Natural killer cell (primary cell): Measurements from ENCODE around the gene TRIM60. TPM values are rescaled to one million over a fixed set of nuclear protein-coding genes. Genes with fewer than 3 reads are reported as not detected.

ENCODE experiments used
- ATAC-seq, 3 donors: fragments of 150-1000 bp in 2 of 3; fragments of 200-7000 bp in 1 of 3; cut with Tn5 transposase; 1 replicate in 1 of 3; 2 replicates in 2 of 3; pipeline ENCODE4 v1.10.0; 2021; ENCODE audit warnings: mild to moderate bottlenecking in 2 of 3, moderate library complexity in 2 of 3
- DNase-seq, 2 donors: peaks; one replicate each; pipeline versions ENCODE4 v3.0.0 to v3.0.0-alpha.2; 2013 to 2021; ENCODE audit warnings: mixed read lengths in 1 of 2
- H3K27ac ChIP-seq: one replicate; pipeline ENCODE4 v1.5.1; 2013; ENCODE audit warnings: mild to moderate bottlenecking, low read length
- H3K27me3 ChIP-seq: one replicate; pipeline ENCODE4 v1.6.1; 2013; ENCODE audit warnings: low read length; ENCODE audit not compliant: control insufficient read depth, insufficient read depth
- H3K36me3 ChIP-seq: one replicate; pipeline ENCODE4 v1.6.1; 2013; ENCODE audit warnings: low read length; ENCODE audit not compliant: control insufficient read depth, insufficient read depth
- H3K4me1 ChIP-seq: one replicate; pipeline ENCODE4 v1.6.1; 2013; ENCODE audit warnings: low read length; ENCODE audit not compliant: control insufficient read depth, insufficient read depth
- H3K4me3 ChIP-seq: one replicate; pipeline ENCODE4 v1.5.1; 2013; ENCODE audit warnings: low read length
- H3K9me3 ChIP-seq: one replicate; pipeline ENCODE4 v1.6.1; 2013; ENCODE audit warnings: low read length; ENCODE audit not compliant: control insufficient read depth, insufficient read depth
- H3K27ac Mint-ChIP-seq, 2 donors: one replicate each; pipeline ENCODE4 v1.8.0; 2022; ENCODE audit warnings: mild to moderate bottlenecking in 2 of 2, mixed read lengths in 2 of 2, moderate library complexity in 1 of 2
- H3K27me3 Mint-ChIP-seq, 2 donors: one replicate each; pipeline ENCODE4 v1.8.0; 2022; ENCODE audit warnings: low read depth in 2 of 2, mixed read lengths in 2 of 2
- H3K36me3 Mint-ChIP-seq: one replicate; pipeline ENCODE4 v1.8.0; 2022; ENCODE audit warnings: mixed read lengths
- H3K4me1 Mint-ChIP-seq, 2 donors: one replicate each; pipeline ENCODE4 v1.8.0; 2022; ENCODE audit warnings: mixed read lengths in 2 of 2
- H3K4me3 Mint-ChIP-seq: one replicate; pipeline ENCODE4 v1.8.0; 2022; ENCODE audit warnings: mild to moderate bottlenecking, moderate library complexity, mixed read lengths
- H3K9me3 Mint-ChIP-seq, 2 donors: one replicate each; pipeline ENCODE4 v1.8.0; 2022; ENCODE audit warnings: mixed read lengths in 2 of 2
- CTCF ChIP-seq: fragments of 200-600 bp; IDR thresholded peaks from one replicate; pipeline ENCODE4 v1.8.0; 2022; ENCODE audit warnings: antibody characterized with exemption
- WGBS: methylation state at CpG from one replicate; pipeline ENCODE4 v1.1.7; 2013; ENCODE audit warnings: missing lambda C conversion rate; ENCODE audit not compliant: insufficient coverage; 5-methylcytosine and 5-hydroxymethylcytosine counted together
- intact Hi-C: fragments of 100-400 bp; cut with micrococcal nuclease; formaldehyde crosslinking; loops from one replicate; pipeline ENCODE4 v1.14.2; 2022
- total RNA-seq, 4 donors: library from RNA; stranded (reverse); fragments of 120-200 nt in 1 of 4; gene quantifications; one replicate each; pipeline versions ENCODE4 v1.2.3 to v1.2.4, GENCODE V29; 2013 to 2022

The TRIM60 gene
- total RNA-seq, 3 donors from 2014 or later (not counting 1 experiment from before 2014, with no cell fraction given): not detected

- no peak for ATAC-seq
- intact Hi-C loops: no loop called here
- Mint-ChIP-seq H3K27me3 (no peaks in the 10 kb centered on the region), H3K4me1 (no peaks in the 10 kb centered on the region), H3K36me3 (no peaks in the 10 kb centered on the region), H3K27ac (no peak overlapping the region), H3K4me3 (no peak overlapping the region), H3K9me3 (no peaks in the 10 kb centered on the region)
- no peak for TF ChIP-seq CTCF
- no peak for DNase-seq
- 93% methylated on average over 2 of the region's 2 CpGs for WGBS
- Histone ChIP-seq H3K36me3 (peaks cover 30% of the 10 kb centered on the region), H3K27me3 (no peaks in the 10 kb centered on the region), H3K4me3 (no peak overlapping the region), H3K9me3 (no peaks in the 10 kb centered on the region), H3K27ac (no peak overlapping the region), H3K4me1 (no peaks in the 10 kb centered on the region)
These were observed 54.1 kb downstream of the TRIM60 start for GRCh38 chr4:165085946-165086345.

GRCh38 chr4:165088366-165088765 is 56.6 kb downstream of the TRIM60 start:
- Mint-ChIP-seq H3K36me3 (no peaks in the 10 kb centered on the region), H3K27ac (no peak overlapping the region), H3K9me3 (no peaks in the 10 kb centered on the region), H3K4me3 (no peak overlapping the region), H3K4me1 (no peaks in the 10 kb centered on the region), H3K27me3 (no peaks in the 10 kb centered on the region)
- WGBS: 85% methylated on average over 3 of the region's 3 CpGs
- no peak for TF ChIP-seq CTCF
- no peak overlapping the region for H3K4me3 ChIP-seq
- no peaks in the 10 kb centered on the region for H3K9me3 ChIP-seq
- no peaks in the 10 kb centered on the region for H3K27me3 ChIP-seq
- H3K4me1 ChIP-seq: no peaks in the 10 kb centered on the region
- H3K36me3 ChIP-seq: peaks cover 30% of the 10 kb centered on the region
- H3K27ac ChIP-seq: no peak overlapping the region
- intact Hi-C loops: no loop called here
- DNase-seq (no peak), ATAC-seq (no peak)

Other genes with a start within 250 kb of the TRIM60 start
- not detected for gene APELA, start 154.8 kb upstream of the TRIM60 start, total RNA-seq
- 1 to 10 TPM; 1.1 to 2.0 (median 1.2) TPM for gene TRIM61, start 54.3 kb upstream of the TRIM60 start, total RNA-seq
- not detected for gene TRIM75, start 21.9 kb downstream of the TRIM60 start, total RNA-seq
- 10 to 100 TPM in 2 of 3 donors, 1 to 10 TPM in 1; 9.4 to 11.4 (median 11.0) TPM for gene TMEM192, start 80.9 kb downstream of the TRIM60 start, total RNA-seq
- 10 to 100 TPM; 24.2 to 29.2 (median 25.2) TPM for gene KLHL2, start 175.6 kb downstream of the TRIM60 start, total RNA-seq